ENCODE measurements around the gene BABAM1.

GRCh38 chr19:17296976-17297375 is 29.7 kb downstream of the BABAM1 start:
- TF ChIP-seq CTCF (IDR thresholded peaks at IDR 0.05): no peak
- TF ChIP-seq POLR2A (IDR thresholded peaks at IDR 0.05): no peak
- no peak for TF ChIP-seq POLR2AphosphoS5 (IDR thresholded peaks at IDR 0.05)
